HEK293T (cell line): ENCODE measurements around the gene PLCB4.

Experiments
- CTCF ChIA-PET: fragments of 350-600 bp; formaldehyde crosslinking; extraction: SDS; loops from one replicate; lab custom pipeline; 2021; ENCODE audit warnings: antibody characterized with exemption, inconsistent platforms; lab: Yijun Ruan, JAX
- POLR2A ChIA-PET: fragments of 350-600 bp; formaldehyde crosslinking; extraction: SDS; loops from one replicate; lab custom pipeline; 2020; ENCODE audit warnings: antibody characterized with exemption, inconsistent platforms; lab: Yijun Ruan, JAX
- DNase-seq: peaks from one replicate; pipeline ENCODE4 v3.0.0; 2012; ENCODE audit warnings: mixed read lengths; ENCODE audit errors: extremely low spot score
- ARNT ChIP-seq: fragments of 450-650 bp; IDR thresholded peaks from 2 replicates; pipeline ENCODE4 v1.6.1; 2017; ENCODE audit warnings: mild to moderate bottlenecking
- BHLHE40 ChIP-seq: fragments of 450-650 bp; IDR thresholded peaks from 2 replicates; pipeline ENCODE4 v1.6.1; 2016; ENCODE audit warnings: mild to moderate bottlenecking, moderate library complexity, borderline replicate concordance
- CTBP1 ChIP-seq: fragments of 450-650 bp; IDR thresholded peaks from 2 replicates; pipeline ENCODE4 v1.6.1; 2016; ENCODE audit warnings: borderline replicate concordance
- ELF4 ChIP-seq: fragments of 450-650 bp; IDR thresholded peaks from 2 replicates; pipeline ENCODE4 v1.6.1; 2017; ENCODE audit warnings: antibody characterized with exemption
- FOXA1 ChIP-seq: fragments of 450-650 bp; IDR thresholded peaks from 2 replicates; pipeline ENCODE4 v1.6.1; 2016; ENCODE audit warnings: mild to moderate bottlenecking
- FOXK2 ChIP-seq: fragments of 450-650 bp; IDR thresholded peaks from 2 replicates; pipeline ENCODE4 v1.6.1; 2016; ENCODE audit warnings: mild to moderate bottlenecking
- FOXM1 ChIP-seq: fragments of 450-650 bp; IDR thresholded peaks from 2 replicates; pipeline ENCODE4 v1.6.1; 2017; ENCODE audit warnings: mild to moderate bottlenecking, borderline replicate concordance
- HDGF ChIP-seq: fragments of 450-650 bp; IDR thresholded peaks from 2 replicates; pipeline ENCODE4 v1.6.1; 2017; ENCODE audit warnings: antibody characterized with exemption, borderline replicate concordance
- L3MBTL2 ChIP-seq: fragments of 450-650 bp; conservative IDR thresholded peaks from 2 replicates; pipeline ENCODE4 v1.6.1; 2016; ENCODE audit warnings: mild to moderate bottlenecking
- LEF1 ChIP-seq: fragments of 450-650 bp; IDR thresholded peaks from 2 replicates; pipeline ENCODE4 v1.6.1; 2017; ENCODE audit warnings: mild to moderate bottlenecking, borderline replicate concordance
- NFRKB ChIP-seq: fragments of 450-650 bp; IDR thresholded peaks from 2 replicates; pipeline ENCODE4 v1.6.1; 2016; ENCODE audit warnings: mild to moderate bottlenecking, moderate library complexity
- PKNOX1 ChIP-seq: fragments of 450-650 bp; IDR thresholded peaks from 2 replicates; pipeline ENCODE4 v1.6.1; 2016
- SP1 ChIP-seq: fragments of 450-650 bp; IDR thresholded peaks from 2 replicates; pipeline ENCODE4 v1.6.1; 2017
- SUZ12 ChIP-seq: fragments of 450-650 bp; IDR thresholded peaks from 2 replicates; pipeline ENCODE4 v1.6.1; 2016; ENCODE audit warnings: mild to moderate bottlenecking
- TARDBP ChIP-seq: fragments of 450-650 bp; IDR thresholded peaks from 2 replicates; pipeline ENCODE4 v1.6.1; 2016
- ZNF384 ChIP-seq: fragments of 450-650 bp; IDR thresholded peaks from 2 replicates; pipeline ENCODE4 v1.6.1; 2016

The PLCB4 gene

GRCh38 chr20:9400171-9401025 is 331.5 kb downstream of the PLCB4 start:
- ChIA-PET POLR2A (no interaction called here), CTCF (no interaction called here)

GRCh38 chr20:9401371-9401770 is 332.5 kb downstream of the PLCB4 start:
- ChIA-PET CTCF (no interaction called here), POLR2A (no interaction called here)
- no peak for TF ChIP-seq ARNT
- no peak for TF ChIP-seq FOXK2
- no peak for TF ChIP-seq NFRKB
- TF ChIP-seq ZNF384: no peak
- no peak for DNase-seq

More at GRCh38 chr20:9400171-9401025, 331.5 kb downstream of the PLCB4 start:
- DNase-seq: no peak
- TF ChIP-seq ZNF384 (no peak), ARNT (no peak), SP1 (no peak), ELF4 (no peak), FOXM1 (no peak), CTBP1 (no peak), FOXK2 (no peak), FOXA1 (no peak), LEF1 (no peak), NFRKB (no peak), TARDBP (no peak), SUZ12 (no peak), BHLHE40 (no peak), L3MBTL2 (no peak), PKNOX1 (no peak), HDGF (no peak)

- no peak for TF ChIP-seq LEF1
- TF ChIP-seq HDGF: no peak
- no peak for TF ChIP-seq ARNT
- TF ChIP-seq FOXA1: no peak
- no peak for TF ChIP-seq TARDBP
- TF ChIP-seq CTBP1: no peak
- no peak for TF ChIP-seq BHLHE40
- POLR2A ChIA-PET: no interaction called here
- CTCF ChIA-PET: no interaction called here
- DNase-seq: no peak
Measured at GRCh38 chr20:9402141-9402540, 333.3 kb downstream of the PLCB4 start.

GRCh38 chr20:9402546-9402945 is 333.7 kb downstream of the PLCB4 start:
- TF ChIP-seq FOXA1 (no peak), NFRKB (no peak), CTBP1 (no peak), ARNT (no peak), LEF1 (no peak), FOXK2 (no peak), PKNOX1 (no peak), HDGF (no peak), BHLHE40 (no peak), SUZ12 (no peak), FOXM1 (no peak), ELF4 (no peak)
- ChIA-PET POLR2A (no interaction called here), CTCF (no interaction called here)

GRCh38 chr20:9403448-9403847 is 334.6 kb downstream of the PLCB4 start:
- no peak for DNase-seq
- TF ChIP-seq TARDBP: no peak
- TF ChIP-seq ELF4: no peak
- no peak for TF ChIP-seq SP1
- TF ChIP-seq NFRKB: no peak
- ChIA-PET CTCF (no interaction called here), POLR2A (no interaction called here)

More at GRCh38 chr20:9402546-9402945, 333.7 kb downstream of the PLCB4 start:
- DNase-seq: no peak

- ChIA-PET POLR2A (no interaction called here), CTCF (interaction anchor here (0.7 to 2.4 kb wide), 11 partner anchors 10 to 1227 kb away, joined by 3 to 42 read pairs (median 4); no protein-coding TSS in a partner anchor)
- no peak for TF ChIP-seq SUZ12
- TF ChIP-seq ELF4: no peak
- TF ChIP-seq ZNF384: no peak
- no peak for TF ChIP-seq NFRKB
- no peak for TF ChIP-seq L3MBTL2
- no peak for TF ChIP-seq BHLHE40
- TF ChIP-seq SP1: no peak
- TF ChIP-seq LEF1: no peak
- TF ChIP-seq FOXK2: no peak
- TF ChIP-seq PKNOX1: no peak
- no peak for TF ChIP-seq TARDBP
- DNase-seq: peak; percentile 59
Measured at GRCh38 chr20:9407805-9408421, 339.0 kb downstream of the PLCB4 start.
